ENCODE data around the gene IFT88. TPM values are rescaled to one million over a fixed set of nuclear protein-coding genes. Genes with fewer than 3 reads are reported as not detected.

IFT88 gene
- total and polyA plus RNA-seq, 9 of the 15 experiments (the other 6 are each of a cell fraction or from before 2014, with no cell fraction given), result 8.3 to 13.5 (median 10.0) TPM

DNA sequence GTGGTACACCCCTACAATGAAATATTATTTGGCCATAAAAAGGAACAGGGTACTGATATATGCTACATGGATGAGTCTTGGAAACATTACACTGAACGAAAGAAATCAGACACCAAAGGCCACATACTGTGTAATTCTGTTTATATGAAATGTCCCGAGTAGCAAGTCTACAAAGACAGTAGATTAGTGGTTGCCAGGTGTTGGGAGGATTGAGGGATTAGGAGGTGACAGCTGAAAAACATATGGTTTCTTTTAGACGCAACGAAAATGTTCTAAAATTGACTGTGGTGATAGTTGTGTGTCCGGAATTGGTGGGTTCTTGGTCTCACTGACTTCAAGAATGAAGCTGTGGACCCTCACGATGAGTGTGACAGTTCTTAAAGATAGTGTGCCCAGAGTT lies 171.7 kb downstream of the IFT88 start:
- POLR2A ChIA-PET, result no interaction called here
- in situ Hi-C loops (cut with MboI), result no loop called here
- no peaks in the 10 kb centered on the region for H3K27me3 ChIP-seq (ENCODE audit: control insufficient read depth in 2 of 2, insufficient read depth in 2 of 2, low read length in 2 of 2)
- no peak overlapping the region for H3K9ac ChIP-seq (ENCODE audit: insufficient read depth in 1 of 2, low read depth in 2 of 2, low read length in 2 of 2)
- CTCF ChIA-PET (ENCODE audit: low intra/inter-chr PET ratio), result no interaction called here
- ATAC-seq (no peak), DNase-seq (ENCODE audit: extremely low read depth in 1 of 4, low spot score in 3 of 4) (no peak), FAIRE-seq (no peak)
- no peaks in the 10 kb centered on the region; a peak in 1 of 5 replicates for H3K4me1 ChIP-seq (replicated peaks in 1 of 2; ENCODE audit: control insufficient read depth in 2 of 2, insufficient read depth in 2 of 2, low read length in 2 of 2)
- H3K79me2 ChIP-seq (ENCODE audit: control insufficient read depth, insufficient read depth, low read length), result no peaks in the 10 kb centered on the region
- no peaks in the 10 kb centered on the region for H3K36me3 ChIP-seq (ENCODE audit: control insufficient read depth, insufficient read depth, low read length)
- no peak overlapping the region for H3K4me3 ChIP-seq
- intact Hi-C loops (cut with micrococcal nuclease), result no loop called here
- no peaks in the 10 kb centered on the region for H4K20me1 ChIP-seq (replicated peaks; ENCODE audit: control insufficient read depth, insufficient read depth, low read length)
- H2AFZ ChIP-seq (ENCODE audit: low read depth, low read length), result no peak overlapping the region
- WGBS (ENCODE audit: insufficient coverage, low coverage, missing lambda C conversion rate), result 51% methylated on average over 6 of the region's 6 CpGs
- H3K27ac ChIP-seq (ENCODE audit: extremely low read depth, low read depth, low read length), result no peak overlapping the region
- no peak overlapping the region for H3K4me2 ChIP-seq (ENCODE audit: insufficient read depth, low read length)
- no peaks in the 10 kb centered on the region for H3K9me1 ChIP-seq (ENCODE audit: control insufficient read depth, insufficient read depth, low read length)
- no TSS peak for BruUV-seq (replicated peaks)
- H3K9me3 ChIP-seq (replicated peaks; ENCODE audit: control insufficient read depth, insufficient read depth, low read depth, low read length), result no peaks in the 10 kb centered on the region
- TF ChIP-seq POLR2AphosphoS2 (IDR thresholded peaks at IDR 0.05; ENCODE audit: low read length) (no peak), ZNF212 (CRISPR knock-in tag; IDR thresholded peaks at IDR 0.05) (no peak), CBX3 (IDR thresholded peaks at IDR 0.05; ENCODE audit: borderline replicate concordance in 1 of 2, low read length in 2 of 2) (no peak), SPI1 (IDR thresholded peaks at IDR 0.05; ENCODE audit: borderline replicate concordance, low read depth, low read length) (no peak), ZNF592 (IDR thresholded peaks at IDR 0.05) (no peak), PHB (CRISPR knock-in tag; IDR thresholded peaks at IDR 0.05) (no peak), SREBF1 (IDR thresholded peaks at IDR 0.05; ENCODE audit: borderline replicate concordance, low read depth, low read length) (no peak), ZBTB9 (CRISPR knock-in tag; IDR thresholded peaks at IDR 0.05) (no peak), KAT8 (IDR thresholded peaks at IDR 0.05; ENCODE audit: low read depth) (no peak), ZFX (CRISPR knock-in tag; IDR thresholded peaks at IDR 0.05) (no peak), HMGN3 (IDR thresholded peaks at IDR 0.05; ENCODE audit: borderline replicate concordance, extremely low read depth, insufficient read length, low read depth, low read length) (no peak), ZNF512 (tag; IDR thresholded peaks at IDR 0.05) (no peak)
- TF ChIP-seq, protein P1, sequence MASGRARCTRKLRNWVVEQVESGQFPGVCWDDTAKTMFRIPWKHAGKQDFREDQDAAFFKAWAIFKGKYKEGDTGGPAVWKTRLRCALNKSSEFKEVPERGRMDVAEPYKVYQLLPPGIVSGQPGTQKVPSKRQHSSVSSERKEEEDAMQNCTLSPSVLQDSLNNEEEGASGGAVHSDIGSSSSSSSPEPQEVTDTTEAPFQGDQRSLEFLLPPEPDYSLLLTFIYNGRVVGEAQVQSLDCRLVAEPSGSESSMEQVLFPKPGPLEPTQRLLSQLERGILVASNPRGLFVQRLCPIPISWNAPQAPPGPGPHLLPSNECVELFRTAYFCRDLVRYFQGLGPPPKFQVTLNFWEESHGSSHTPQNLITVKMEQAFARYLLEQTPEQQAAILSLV (tag; IDR thresholded peaks at IDR 0.05), result no peak
- TF ChIP-seq, protein P2, sequence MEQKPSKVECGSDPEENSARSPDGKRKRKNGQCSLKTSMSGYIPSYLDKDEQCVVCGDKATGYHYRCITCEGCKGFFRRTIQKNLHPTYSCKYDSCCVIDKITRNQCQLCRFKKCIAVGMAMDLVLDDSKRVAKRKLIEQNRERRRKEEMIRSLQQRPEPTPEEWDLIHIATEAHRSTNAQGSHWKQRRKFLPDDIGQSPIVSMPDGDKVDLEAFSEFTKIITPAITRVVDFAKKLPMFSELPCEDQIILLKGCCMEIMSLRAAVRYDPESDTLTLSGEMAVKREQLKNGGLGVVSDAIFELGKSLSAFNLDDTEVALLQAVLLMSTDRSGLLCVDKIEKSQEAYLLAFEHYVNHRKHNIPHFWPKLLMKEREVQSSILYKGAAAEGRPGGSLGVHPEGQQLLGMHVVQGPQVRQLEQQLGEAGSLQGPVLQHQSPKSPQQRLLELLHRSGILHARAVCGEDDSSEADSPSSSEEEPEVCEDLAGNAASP (IDR thresholded peaks at IDR 0.05), result no peak

Measured in K562 (cell line).